Stimulated activated naive CD8-positive, alpha-beta T cell treated with anti-CD3 and anti-CD28 coated beads, Interleukin-15, Interleukin-2, amounts not matched to agents 100 U/mL and 50 U/mL, for 24 hours (primary cell): ENCODE data around the gene CDK4.

Source experiments
- ATAC-seq: fragments of 150-1000 bp; cut with Tn5 transposase; one replicate; pipeline ENCODE4 v1.10.0; 2021
- DNase-seq: peaks from one replicate; pipeline ENCODE4 v3.0.0; 2021

CDK4 gene

DNA sequence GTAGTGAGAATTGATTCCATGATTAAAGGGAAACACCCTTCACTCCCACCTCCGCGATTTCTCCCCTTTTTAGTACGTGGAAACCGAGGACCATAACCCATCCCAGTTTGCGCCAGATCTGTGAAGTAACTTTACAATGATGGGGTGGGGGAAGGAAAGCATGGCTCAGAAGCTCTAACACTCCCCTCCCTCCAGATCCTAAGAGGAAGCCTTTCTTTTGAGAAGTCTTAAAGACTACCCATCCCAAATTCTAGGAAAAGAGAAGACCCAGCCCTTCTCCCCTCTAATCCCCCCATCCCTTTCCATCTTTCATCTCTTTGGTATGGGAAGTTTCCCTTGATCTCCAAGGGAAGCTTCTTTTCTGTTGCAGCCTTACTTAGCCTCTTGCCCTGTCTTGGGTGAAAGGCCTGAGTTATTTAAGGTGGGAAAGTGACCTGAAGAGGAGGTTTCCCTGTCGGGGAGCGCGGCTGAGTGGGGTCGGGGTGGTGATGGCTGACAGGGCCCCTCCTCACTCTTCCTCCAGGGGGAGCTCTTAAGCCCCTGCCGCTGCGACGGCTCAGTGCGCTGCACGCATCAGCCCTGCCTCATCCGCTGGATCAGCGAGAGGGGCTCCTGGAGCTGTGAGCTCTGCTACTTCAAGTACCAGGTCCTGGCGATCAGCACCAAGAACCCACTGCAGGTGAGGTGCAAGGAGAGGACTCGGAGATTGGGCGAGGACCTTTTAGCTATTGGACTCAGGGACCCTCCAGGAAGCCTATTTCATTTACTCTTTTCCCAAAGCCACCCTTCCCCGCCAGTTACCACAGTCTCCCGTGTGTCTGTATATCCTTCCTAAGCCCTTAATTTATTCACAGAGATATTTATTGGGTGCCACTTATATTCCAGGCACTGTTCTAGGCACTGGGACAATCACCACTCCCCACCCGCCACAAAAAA is 4.6 kb upstream of the CDK4 start:
- ATAC-seq (peak; percentile 49), DNase-seq (peak; percentile 80)

DNA sequence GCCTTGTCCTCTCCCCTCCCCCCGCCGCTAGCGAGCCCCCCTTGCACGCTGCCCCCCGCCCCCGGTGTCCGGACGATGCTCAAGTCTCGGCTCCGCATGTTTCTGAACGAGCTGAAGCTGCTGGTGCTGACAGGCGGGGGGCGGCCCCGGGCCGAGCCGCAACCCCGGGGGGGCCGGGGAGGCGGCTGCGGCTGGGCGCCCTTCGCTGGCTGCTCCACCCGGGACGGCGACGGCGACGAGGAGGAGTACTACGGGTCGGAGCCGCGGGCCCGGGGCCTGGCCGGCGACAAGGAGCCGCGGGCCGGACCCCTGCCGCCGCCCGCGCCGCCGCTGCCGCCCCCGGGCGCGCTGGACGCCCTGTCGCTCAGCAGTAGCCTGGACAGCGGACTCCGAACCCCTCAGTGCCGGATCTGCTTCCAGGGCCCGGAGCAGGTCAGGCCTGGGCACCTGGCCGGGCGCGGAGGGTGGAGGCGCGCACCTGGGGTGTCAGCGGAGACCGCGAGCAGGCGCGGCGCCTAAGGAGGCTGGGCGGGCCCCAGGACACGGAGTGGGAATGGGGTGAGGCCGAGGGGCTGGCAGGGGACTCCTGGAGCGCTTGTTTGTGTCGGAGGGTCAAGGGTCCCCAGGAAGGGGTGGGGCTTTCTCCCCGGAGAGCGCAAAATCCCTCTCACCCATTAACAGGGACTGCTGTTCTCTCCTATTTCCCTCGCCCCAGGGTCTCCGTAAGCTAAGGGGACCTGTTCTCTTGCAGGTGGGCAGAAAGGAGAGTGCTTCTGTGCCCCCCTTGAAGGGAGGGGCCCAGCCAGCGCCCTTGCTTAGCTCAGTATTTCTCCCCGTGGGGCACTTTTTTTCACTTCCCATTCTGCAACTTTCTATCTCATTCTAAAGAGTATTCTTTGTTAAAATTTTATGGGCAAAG is 3.6 kb upstream of the CDK4 start:
- DNase-seq = peak; percentile 45

DNA sequence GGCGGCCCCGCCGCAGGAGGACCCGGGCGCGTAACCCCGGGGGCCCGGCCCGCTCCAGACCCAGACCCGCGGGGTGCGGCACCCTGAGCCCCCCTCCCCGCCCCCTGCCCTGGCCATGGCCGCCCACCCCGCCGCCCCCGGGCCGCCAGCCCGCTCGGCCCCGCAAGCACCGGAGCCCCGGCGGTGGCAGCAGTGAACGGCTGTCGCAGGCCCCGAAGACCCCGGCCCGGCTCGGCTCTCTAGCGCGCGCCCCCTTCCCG is 3.0 kb upstream of the CDK4 start:
- ATAC-seq (no peak), DNase-seq (no peak)

More for the DNA sequence above, 3.6 kb upstream of the CDK4 start:
- no peak for ATAC-seq

DNA sequence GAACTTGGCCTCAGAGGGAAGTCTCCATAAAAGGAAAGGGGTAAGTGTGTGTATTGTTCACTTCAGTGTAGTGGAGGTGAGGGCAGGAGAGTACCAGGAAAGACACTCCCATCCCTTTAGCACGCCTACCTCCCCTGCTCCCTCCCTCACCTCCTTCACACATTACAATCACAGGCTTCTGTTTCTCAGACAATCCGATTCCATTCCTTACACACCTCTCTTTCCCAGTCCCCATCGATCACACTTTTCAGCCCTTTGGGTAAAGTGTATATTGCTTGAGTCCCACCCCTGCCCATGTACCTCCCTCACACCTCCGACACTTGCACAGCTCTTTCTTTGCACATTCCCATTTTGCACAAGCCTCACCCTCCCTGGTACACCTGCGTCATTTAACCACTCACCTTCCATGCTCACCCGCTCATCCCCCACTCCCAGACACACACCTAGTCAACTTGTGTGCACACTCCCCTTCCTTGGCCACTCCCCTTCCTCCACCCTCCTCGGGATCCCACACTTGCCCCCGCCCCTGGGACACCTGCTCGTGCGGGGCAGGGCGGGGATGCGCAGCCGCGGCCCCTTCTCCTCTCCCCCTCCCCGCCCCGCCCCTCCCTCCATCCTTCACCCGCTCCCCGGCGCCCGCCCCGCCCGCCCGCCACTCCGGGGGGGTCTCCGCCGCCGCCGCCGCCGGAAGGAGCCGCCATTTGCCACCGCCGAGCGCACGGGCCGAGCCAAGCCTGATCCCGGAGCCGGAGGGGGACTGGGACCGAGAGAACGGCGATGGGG is 2.5 kb upstream of the CDK4 start, which contains the start of gene MARCHF9:
Gene MARCHF9, plus strand, starts transcription at position 693 of the 783 bp plus-strand sequence. CDS start 426 bp downstream, outside the sequence.
- DNase-seq (peak; percentile 85), ATAC-seq (peak; percentile 50)

DNA sequence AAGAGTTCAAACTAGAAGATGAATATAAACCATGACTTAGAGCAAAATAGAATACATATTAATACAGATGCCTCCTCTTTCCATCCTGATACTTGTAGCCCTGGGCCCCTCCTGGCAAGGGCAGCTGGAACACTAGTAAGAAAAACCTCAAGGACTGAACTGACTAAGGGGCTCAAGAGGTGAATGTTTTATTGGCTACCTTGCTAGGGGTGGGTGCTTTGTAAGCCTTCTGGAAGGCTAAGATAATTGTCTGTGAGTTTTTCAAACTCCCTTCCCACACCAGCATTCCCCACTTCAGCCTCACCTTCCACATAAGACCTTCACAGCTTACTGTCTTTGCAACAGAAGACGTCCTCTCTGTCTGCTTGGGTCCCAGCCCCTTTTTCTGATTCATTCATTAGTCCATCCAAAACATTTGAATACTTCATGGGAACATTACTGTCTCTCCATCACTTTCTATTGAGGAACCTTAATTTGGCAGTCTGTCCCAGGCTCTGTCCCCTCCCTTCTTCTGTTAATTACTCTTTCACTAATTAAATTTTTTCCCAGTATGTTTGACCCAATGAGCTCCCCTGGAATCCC is 1.7 kb upstream of the CDK4 start:
- DNase-seq (no peak), ATAC-seq (no peak)

DNA sequence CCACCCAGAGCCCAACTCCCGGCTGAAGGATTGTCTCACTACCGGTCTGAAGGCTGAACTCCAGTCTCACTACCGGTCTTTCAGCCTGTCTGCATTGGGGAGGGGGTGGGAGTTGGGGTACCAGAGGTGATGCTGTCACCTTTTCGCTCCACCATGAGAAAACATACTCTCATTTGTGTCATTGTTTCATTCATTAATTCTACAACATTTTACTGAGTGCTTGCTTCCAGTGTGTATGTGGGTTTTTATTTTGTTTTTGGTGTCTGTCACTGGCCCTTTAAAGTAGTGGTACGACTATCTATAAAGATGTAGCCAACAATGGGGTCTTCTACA is 524 bp upstream of the CDK4 start:
- ATAC-seq = no peak
- no peak for DNase-seq

DNA sequence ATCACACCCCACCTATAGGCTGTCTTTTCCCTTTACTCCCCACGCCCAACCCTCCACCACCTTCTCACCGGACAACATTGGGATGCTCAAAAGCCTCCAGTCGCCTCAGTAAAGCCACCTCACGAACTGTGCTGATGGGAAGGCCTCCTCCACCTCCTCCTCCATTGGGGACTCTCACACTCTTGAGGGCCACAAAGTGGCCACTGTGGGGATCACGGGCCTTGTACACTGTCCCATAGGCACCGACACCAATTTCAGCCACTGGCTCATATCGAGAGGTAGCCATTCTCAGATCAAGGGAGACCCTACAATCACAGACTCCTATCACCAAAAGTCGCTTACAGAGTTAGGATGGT is 700 bp downstream of the CDK4 start:
- DNase-seq (no peak), ATAC-seq (no peak)

DNA sequence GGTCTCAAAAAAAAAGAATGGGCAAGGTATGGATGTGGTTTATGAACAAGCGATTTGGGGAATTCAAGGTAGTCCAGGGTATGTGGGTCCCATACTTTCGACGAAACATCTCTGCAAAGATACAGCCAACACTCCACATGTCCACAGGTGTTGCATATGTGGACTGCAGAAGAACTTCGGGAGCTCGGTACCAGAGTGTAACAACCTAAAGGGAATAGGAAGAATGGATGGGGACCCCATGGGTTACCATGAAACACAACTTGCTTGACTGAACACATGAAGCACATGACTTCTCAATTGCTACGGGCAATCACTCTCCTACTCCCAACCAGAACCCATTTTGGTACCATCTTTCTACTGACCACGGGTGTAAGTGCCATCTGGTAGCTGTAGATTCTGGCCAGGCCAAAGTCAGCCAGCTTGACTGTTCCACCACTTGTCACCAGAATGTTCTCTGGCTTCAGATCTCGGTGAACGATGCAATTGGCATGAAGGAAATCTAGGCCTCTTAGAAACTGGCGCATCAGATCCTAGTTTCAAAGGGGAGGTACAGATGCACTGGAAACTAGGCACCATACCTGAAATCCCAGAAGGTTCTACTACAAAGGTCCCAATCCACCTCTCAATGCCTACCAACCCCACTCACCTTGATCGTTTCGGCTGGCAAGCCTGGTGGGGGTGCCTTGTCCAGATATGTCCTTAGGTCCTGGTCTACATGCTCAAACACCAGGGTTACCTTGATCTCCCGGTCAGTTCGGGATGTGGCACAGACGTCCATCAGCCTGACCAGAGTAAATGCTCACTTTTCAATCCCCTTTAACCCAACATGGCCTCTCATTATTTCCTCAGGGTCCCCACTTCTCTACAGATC is 1.3 kb downstream of the CDK4 start:
- no peak for DNase-seq
- no peak for ATAC-seq

DNA sequence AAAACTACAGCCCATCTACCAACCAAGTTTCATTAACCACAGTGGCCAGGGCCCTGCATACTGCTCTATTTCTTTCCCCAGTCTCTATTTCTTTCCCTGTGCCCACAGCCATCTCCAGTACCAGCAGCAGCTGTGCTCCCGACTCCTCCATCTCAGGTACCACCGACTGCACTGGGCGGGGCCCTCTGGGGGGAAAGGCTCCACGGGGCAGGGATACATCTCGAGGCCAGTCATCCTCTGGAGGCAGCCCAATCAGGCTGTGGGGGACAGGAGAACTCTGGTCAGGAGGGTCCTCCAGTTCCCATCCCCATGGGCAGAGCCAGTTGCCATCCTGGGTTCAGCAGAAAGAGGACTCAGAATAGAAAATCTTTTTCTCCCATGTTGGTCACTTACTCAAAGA is 3.0 kb downstream of the CDK4 start:
- no peak for DNase-seq
- no peak for ATAC-seq

DNA sequence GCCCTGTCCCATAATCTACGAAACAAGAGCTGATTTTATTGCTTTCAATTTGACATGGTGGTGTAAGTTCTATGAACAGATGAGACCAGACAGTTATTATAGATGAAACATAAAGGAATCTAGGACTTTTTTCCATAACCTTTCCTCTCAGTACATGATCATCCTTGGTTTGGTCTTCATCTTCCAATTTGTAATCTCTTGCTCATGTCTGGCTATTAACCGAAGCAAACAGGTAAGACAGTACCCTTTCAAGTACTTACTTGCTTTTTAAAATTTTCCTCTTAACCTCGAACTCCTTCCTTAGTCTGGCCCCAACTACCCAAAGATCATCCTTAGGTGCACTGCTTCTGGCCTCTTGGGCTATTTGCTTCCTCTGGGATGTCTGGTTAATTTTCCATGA is 6.1 kb downstream of the CDK4 start:
- ATAC-seq = no peak
- DNase-seq = no peak

DNA sequence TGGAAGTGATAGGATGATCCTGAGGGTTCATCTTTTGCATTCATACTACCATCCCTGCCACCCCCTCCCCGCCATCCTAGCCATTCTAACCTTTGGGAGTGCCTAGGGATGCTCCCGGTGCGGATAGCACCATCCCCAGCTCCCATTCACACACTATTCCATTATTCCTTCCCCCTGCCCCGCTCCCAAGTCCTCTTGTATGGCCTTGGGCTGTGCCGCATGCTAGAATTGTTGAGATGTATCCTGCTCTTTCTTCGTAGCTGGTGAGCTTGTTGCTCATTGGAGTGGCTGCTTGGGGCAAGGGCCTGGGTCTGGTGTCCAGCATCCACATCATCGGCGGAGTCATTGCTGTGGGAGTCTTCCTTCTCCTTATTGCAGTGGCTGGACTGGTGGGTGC is 6.6 kb downstream of the CDK4 start:
- ATAC-seq = no peak

DNA sequence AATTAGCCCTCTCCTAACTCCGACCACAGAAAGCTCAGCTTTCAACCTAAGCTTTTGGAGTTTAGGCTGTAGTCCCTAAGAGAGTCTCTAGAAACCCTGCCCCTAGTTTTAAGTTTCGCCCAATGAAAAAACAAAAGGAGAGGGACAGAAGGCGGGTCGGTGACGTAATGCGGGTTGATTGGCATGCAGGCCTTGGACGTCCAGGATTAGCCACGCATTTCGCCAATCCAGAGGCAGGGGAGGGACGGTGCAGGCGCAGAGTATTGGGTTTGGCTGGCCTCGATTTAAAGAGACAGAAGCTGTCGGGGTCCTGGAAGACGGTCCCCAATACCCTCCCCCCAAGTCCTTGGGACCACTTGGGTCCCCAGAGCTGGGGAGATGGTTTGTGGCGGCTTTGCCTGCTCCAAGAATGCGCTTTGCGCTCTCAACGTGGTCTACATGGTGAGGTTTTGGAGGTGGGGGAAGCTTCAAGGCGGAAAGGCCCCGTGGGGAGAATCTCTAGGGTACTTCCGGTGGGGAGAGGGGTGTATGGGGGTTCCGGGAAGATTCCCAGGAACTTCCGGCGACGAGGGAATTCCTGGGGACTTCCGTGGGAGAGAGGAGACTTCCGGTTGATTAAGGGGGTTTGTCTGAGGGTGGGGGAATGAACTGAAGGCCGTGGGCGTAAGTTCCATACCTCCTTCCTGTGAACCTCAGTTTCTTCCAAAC is 7.2 kb downstream of the CDK4 start, which contains the start of gene TSPAN31:
Gene TSPAN31, plus strand, starts transcription at position 263 of the 708 bp plus-strand sequence. Its CDS starts 116 bp downstream, at position 379.
- peak; percentile 93 for DNase-seq
- peak; percentile 84 for ATAC-seq

More for the DNA sequence above, 6.6 kb downstream of the CDK4 start:
- DNase-seq = no peak

DNA sequence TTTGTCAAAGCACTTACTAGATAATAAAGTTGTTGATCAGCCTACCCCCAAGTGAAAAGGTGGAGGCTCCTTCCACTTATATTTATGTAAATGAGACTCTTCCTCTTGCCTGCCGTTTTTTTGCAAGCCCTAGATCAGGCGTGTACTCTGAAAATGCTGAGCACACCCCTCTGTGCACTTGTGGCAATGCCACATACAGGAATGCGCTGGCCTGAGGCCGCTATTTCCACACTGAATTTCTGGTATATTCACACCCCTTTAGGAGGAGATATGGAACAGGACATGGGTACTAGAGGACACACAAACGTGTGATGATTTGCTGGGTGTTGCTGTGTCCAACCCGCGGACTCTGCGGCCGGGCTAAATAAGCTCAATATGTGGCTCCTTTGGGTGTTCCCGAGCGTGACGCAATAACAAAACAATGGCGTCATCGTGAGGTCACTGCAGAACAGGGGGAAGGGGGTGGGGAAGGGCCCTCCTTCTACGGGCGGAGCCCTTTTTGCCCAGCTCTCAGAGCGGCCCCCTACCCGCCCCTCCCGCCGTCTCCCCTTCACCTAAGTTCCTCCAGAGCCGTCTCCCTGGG is 7.8 kb downstream of the CDK4 start:
- DNase-seq (peak; percentile 81), ATAC-seq (peak; percentile 36)

DNA sequence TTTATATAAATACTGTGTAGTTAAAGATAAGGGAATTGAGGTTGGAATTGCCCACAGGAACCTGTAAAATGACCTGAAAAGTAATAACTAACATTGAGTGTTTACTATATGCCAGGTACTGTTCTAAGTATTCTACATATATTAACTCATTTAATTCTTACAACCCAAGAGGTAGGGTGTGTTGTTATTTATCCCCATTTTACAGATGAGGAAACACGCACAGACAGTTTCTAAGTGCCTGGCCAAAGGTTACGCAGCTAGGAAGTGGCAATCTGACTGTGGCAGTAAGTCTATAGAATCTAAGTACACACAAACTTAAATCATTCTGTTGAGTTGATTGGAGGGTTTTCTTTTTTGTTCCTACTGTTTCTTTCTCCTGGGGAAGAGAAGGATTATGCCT is 8.3 kb downstream of the CDK4 start:
- no peak for DNase-seq
- no peak for ATAC-seq

DNA sequence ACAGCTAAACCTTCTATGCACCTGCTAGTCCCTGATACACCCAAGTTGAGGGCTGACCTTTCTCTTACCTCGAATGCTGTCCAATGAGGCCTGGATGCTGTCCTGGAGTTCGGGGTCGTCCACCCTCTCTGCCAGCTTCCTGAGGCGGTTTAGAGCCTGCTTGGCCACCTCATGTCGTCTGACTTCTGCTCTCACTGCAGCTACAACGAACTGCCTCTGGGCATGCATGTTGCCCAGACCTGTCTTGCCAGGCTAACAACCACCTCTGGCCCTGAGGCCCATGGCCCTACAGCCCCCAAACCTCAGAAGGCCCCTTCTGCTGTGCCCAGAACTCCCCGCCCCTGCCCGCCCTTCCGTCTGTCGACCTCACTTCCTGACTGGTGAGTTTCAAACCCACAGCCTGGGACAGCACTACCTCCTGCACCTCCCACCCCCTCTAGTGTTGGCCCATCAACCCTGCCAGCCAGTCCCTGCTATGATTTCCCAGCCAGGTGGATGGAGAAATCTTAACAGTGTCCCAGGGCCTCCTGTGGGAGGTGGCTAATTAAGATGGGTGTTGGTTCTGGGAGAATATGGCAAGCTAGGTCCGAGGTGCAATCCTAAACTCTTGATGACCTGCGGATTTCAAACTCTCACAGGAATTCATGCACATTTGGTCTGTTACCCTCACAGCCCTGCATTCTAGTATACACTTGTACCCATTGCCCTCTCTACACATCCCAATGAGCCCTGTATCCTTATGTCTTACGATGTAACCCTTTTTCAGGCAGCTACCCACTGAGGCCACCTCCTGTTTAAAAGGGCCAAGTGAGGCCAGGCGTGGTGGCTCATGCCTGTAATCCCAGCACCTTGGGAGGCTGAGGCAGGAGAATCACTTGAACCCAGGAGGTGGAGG is 10.0 kb downstream of the CDK4 start:
- DNase-seq (peak; percentile 82), ATAC-seq (peak; percentile 75)

DNA sequence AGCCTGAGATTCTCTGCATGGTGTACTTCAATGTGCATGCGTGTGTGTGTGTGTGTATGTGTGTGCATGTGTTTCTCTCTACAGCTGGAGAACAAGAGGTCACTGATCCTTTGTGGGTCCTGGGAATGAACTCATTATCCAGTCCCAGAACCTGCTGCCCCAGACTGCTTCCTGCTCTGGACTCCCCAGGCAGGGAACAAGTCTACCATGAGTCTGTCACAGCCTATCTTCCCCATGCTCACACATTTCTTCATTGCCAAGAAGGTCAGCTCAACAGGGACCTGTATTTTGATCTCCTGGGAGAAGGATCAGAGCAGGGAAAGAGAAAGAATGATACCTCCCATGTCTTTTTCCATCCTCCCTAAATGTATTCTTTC is 10.7 kb downstream of the CDK4 start:
- no peak for DNase-seq
- ATAC-seq = no peak

DNA sequence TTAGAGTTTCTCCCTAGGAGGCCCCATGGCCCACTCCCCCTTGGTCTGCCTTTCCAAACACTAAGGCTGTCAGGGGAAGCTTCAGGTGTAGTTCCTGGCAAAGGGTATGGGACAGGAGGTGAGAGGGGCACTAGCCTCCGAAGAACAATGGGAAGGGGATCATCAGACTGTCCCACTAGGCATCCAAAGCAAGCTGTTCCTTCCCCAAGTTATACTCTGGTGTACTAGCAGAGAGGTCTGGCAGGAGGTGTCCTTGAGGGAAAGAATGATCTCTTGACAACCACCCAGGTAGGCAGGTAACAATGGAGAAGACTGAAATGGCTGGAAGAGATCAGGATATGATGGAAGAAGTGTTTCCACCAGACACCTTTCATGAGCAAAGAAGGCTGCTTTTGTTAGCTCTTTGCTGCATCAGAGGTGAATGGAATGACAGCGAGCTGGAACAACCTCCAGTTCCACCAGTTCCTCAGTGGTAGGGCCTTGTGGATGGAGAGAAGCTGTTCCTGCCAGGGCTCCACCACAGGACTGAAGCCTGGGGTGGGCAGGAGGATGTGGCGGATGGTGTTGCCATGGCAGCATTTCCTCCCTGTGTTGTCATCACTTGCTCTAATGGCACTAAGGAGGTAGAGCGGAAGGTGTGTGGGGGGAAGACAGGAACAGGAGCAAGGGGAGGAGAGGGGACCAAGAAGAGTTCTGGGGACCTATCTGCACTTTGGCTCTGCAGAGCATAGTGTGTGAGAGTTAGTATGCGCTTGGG is 11.3 kb downstream of the CDK4 start:
- DNase-seq (peak; percentile 76), ATAC-seq (peak; percentile 67)

DNA sequence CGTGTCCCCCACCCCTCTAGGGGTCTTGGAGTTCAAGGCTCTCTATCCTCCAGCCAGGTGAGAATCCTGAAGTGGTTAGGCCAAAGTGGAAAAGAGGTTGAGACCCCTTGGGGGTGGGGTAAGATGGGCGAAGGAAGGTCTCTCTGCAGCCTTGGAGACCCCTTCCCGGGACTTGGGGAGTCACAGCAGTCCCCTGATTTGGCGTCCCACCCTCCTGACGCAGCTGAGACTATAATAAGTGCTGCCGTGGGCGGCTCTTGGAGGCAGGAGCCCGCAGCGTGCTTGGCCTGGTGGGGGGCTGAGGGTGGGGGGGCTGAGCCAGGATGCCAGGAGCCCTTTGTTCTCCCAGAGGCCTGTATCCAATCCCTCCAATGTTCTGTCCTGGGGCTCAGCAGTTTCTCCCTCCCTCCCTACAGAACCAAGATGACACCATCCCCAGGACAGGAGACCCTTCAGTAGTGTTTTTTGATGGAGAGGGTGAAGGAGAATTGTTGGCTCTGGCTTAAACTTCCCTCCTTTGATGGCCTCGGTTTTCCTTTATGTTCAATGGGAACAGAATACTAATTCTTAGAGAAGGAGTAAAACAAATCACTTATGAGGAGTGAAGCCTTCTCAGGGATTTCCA is 12.1 kb downstream of the CDK4 start:
- DNase-seq (no peak), ATAC-seq (no peak)
